ENCODE data around the gene LIME1. TPM values are rescaled to one million over a fixed set of nuclear protein-coding genes. Genes with fewer than 3 reads are reported as not detected.
A peak's percentile ranks its signal among the peaks of the same experiment; 100 is the strongest.

Gene LIME1
- total and polyA plus RNA-seq, 8 donors, result 3.0 to 10.8 (median 6.3) TPM

DNA sequence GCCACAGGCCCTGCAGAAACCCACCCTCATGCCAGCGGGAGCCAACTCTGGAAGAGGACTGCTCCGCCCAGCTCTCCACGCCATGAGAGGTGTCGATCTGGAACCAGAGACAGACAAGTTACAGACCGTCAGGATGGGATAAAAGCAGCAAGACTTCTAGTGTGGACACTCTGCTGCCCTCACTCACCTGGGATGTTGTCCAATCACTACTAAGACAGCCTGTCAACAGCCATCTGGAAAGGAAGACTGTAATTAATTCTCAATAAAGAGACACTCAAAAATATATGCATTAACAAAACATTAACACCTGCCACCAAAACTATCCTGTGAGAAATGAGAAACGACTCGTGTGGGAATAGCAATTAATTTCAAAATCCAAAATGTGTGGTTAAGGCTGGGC, 31.4 kb downstream of the LIME1 start:
- no peak for DNase-seq
- Histone ChIP-seq H3K36me3 (peaks cover 0 to 21% of the 10 kb centered on the region in 2 donors), H3K27me3 (no peaks in the 10 kb centered on the region), H3K27ac (no peak overlapping the region), H3K4me1 (peaks cover 0 to 3% of the 10 kb centered on the region in 2 donors), H3K4me3 (no peak overlapping the region), H3K9me3 (no peaks in the 10 kb centered on the region)
- TF ChIP-seq CTCF (IDR thresholded peaks at IDR 0.05), result no peak
- no peak for ATAC-seq
- intact Hi-C loops (cut with DNase I), result no loop called here

GRCh38 chr20:63768591-63769515, 32.4 kb downstream of the LIME1 start:
- no peak overlapping the region for H3K27ac ChIP-seq
- H3K36me3 ChIP-seq, result peaks cover 0 to 21% of the 10 kb centered on the region in 2 donors
- no peaks in the 10 kb centered on the region for H3K9me3 ChIP-seq
- H3K27me3 ChIP-seq, result no peaks in the 10 kb centered on the region
- H3K4me3 ChIP-seq, result no peak overlapping the region
- ATAC-seq (no peak), DNase-seq (peak in 1 of 4 donors; percentile 66)
- no peak for TF ChIP-seq CTCF (IDR thresholded peaks at IDR 0.05)
- peaks cover 0 to 11% of the 10 kb centered on the region in 2 donors for H3K4me1 ChIP-seq
- intact Hi-C loops (cut with DNase I), result no loop called here

GRCh38 chr20:63769891-63770474, 33.5 kb downstream of the LIME1 start:
- ATAC-seq (no peak), DNase-seq (peak in 1 of 4 donors; percentile 76)
- no peak for TF ChIP-seq CTCF (IDR thresholded peaks at IDR 0.05)
- Histone ChIP-seq H3K27me3 (peaks cover 0 to 9% of the 10 kb centered on the region in 2 donors), H3K4me3 (no peak overlapping the region), H3K4me1 (peaks cover 0 to 22% of the 10 kb centered on the region in 2 donors), H3K27ac (no peak overlapping the region), H3K9me3 (no peaks in the 10 kb centered on the region), H3K36me3 (peaks cover 0 to 21% of the 10 kb centered on the region in 2 donors)
- intact Hi-C loops (cut with DNase I), result no loop called here

DNA sequence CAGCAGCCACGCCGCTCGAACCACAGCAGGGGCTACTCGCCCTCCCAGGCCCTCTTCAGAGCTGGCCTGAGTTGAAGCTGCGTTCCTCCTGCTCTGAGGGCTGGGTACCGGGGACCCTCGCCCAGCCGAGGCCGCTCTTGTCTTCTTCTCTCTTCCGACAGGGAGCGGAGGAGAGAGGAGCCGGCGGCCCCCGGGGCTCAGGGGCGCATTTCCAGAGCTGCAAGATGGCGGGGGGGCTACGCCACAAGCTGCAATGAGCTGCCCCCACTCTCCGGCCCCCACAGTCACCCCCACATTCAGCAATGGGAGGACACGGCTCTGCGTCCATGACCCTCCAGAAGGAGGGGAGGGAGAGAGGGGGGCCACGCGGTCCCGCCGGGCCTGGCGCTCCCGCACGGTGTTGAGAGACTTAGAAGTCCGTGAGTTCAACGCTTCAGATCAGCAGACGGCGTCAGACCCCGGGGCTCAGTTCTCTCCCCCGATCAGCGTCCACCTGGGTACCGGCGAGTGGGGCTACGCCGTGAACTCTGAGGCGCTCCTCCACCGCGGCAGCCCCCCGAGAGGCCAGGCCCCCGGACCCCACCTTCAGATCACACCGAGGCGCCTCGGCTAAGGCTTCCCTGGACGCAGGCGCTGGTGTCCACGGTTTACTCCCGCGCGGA, 34.7 kb downstream of the LIME1 start:
- intact Hi-C loops (cut with DNase I), result no loop called here
- peaks cover 0 to 24% of the 10 kb centered on the region in 2 donors for H3K4me1 ChIP-seq
- H3K27me3 ChIP-seq, result peaks cover 0 to 10% of the 10 kb centered on the region in 2 donors
- H3K4me3 ChIP-seq, result no peak overlapping the region
- H3K36me3 ChIP-seq, result peaks cover 0 to 21% of the 10 kb centered on the region in 2 donors
- ATAC-seq (no peak), DNase-seq (peak in 1 of 4 donors; percentile 70)
- TF ChIP-seq CTCF (IDR thresholded peaks at IDR 0.05), result no peak
- no peak overlapping the region for H3K27ac ChIP-seq
- no peaks in the 10 kb centered on the region for H3K9me3 ChIP-seq

Measured in left lung (tissue), 10 donors.